Mesenchymal stem cell (in vitro differentiated cells and primary cell): ENCODE data around the gene PRKAG1.

Source experiments
- DNase-seq: peaks from one replicate; pipeline ENCODE4 v3.0.0-alpha.2; 2013
- H2AFZ ChIP-seq: one replicate; pipeline ENCODE4 v1.6.1; 2013; ENCODE audit warnings: low read depth, mild to moderate bottlenecking, control low read depth, inconsistent platforms, low read length, moderate library complexity
- H2AK5ac ChIP-seq: 2 replicates; pipeline ENCODE4 v1.6.1; 2013; ENCODE audit warnings: low read length, moderate library complexity, mild to moderate bottlenecking, inconsistent platforms; ENCODE audit not compliant: severe bottlenecking
- H2BK120ac ChIP-seq: one replicate; pipeline ENCODE4 v1.6.1; 2013; ENCODE audit warnings: low read depth, mild to moderate bottlenecking, inconsistent platforms, low read length, moderate library complexity
- H2BK12ac ChIP-seq, 2 experiments: one replicate each; pipeline ENCODE4 v1.6.1; 2013; ENCODE audit warnings: inconsistent platforms in 2 of 2, low read length in 2 of 2, mild to moderate bottlenecking in 2 of 2, moderate library complexity in 2 of 2, control low read depth in 1 of 2
- H2BK15ac ChIP-seq: one replicate; pipeline ENCODE4 v1.6.1; 2013; ENCODE audit warnings: mild to moderate bottlenecking, low read depth, inconsistent platforms; ENCODE audit not compliant: poor library complexity, severe bottlenecking
- H2BK5ac ChIP-seq: 2 replicates; pipeline ENCODE4 v1.6.1; 2013; ENCODE audit warnings: low read depth, mild to moderate bottlenecking, low read length, control low read depth, inconsistent platforms; ENCODE audit not compliant: poor library complexity, severe bottlenecking
- H3K14ac ChIP-seq, 2 experiments: one replicate each; pipeline ENCODE4 v1.6.1; 2013; ENCODE audit warnings: inconsistent platforms in 2 of 2, low read length in 2 of 2, control low read depth in 1 of 2, mild to moderate bottlenecking in 1 of 2, moderate library complexity in 1 of 2
- H3K18ac ChIP-seq, 2 experiments: one replicate each; pipeline ENCODE4 v1.6.1; 2013; ENCODE audit warnings: inconsistent platforms in 2 of 2, low read length in 2 of 2, control low read depth in 1 of 2, low read depth in 1 of 2, mild to moderate bottlenecking in 1 of 2
- H3K23ac ChIP-seq, 2 experiments: one replicate each; pipeline ENCODE4 v1.6.1; 2013; ENCODE audit warnings: inconsistent platforms in 2 of 2, low read length in 2 of 2, mild to moderate bottlenecking in 2 of 2, moderate library complexity in 2 of 2, control low read depth in 1 of 2
- H3K27ac ChIP-seq: 2 replicates; pipeline ENCODE4 v1.5.1; 2013; ENCODE audit warnings: mild to moderate bottlenecking, moderate library complexity, low read length, control low read depth, inconsistent platforms; ENCODE audit not compliant: poor library complexity, severe bottlenecking
- H3K27me3 ChIP-seq, 2 experiments: 2 replicates each; pipeline versions ENCODE4 v1.6.1 to v1.7.0; 2013; ENCODE audit warnings: low read length in 2 of 2, mild to moderate bottlenecking in 2 of 2, moderate library complexity in 2 of 2, control low read depth in 1 of 2, inconsistent platforms in 1 of 2; ENCODE audit not compliant: control insufficient read depth in 1 of 2, insufficient read depth in 1 of 2
- H3K36me3 ChIP-seq, 2 experiments: 2 replicates each; pipeline versions ENCODE4 v1.6.1 to v1.7.0; 2013; ENCODE audit warnings: low read length in 2 of 2, control low read depth in 1 of 2, inconsistent platforms in 1 of 2, low read depth in 1 of 2, mild to moderate bottlenecking in 1 of 2; ENCODE audit not compliant: insufficient read depth in 2 of 2, control insufficient read depth in 1 of 2
- H3K4ac ChIP-seq, 2 experiments: one replicate each; pipeline ENCODE4 v1.6.1; 2013; ENCODE audit warnings: inconsistent platforms in 2 of 2, low read length in 2 of 2, mild to moderate bottlenecking in 2 of 2, moderate library complexity in 2 of 2, control low read depth in 1 of 2, low read depth in 1 of 2
- H3K4me1 ChIP-seq: 2 replicates; pipeline ENCODE4 v1.6.1; 2013; ENCODE audit warnings: low read depth, low read length, control low read depth; ENCODE audit not compliant: control insufficient read depth, insufficient read depth
- H3K4me2 ChIP-seq: 2 replicates; pipeline ENCODE4 v1.6.1; 2013; ENCODE audit warnings: low read length, mild to moderate bottlenecking, inconsistent platforms; ENCODE audit not compliant: poor library complexity, severe bottlenecking
- H3K4me3 ChIP-seq, 2 experiments: 2 replicates each; pipeline versions ENCODE4 v1.5.1 to v1.7.0; 2013; ENCODE audit warnings: low read length in 2 of 2, mild to moderate bottlenecking in 2 of 2, control low read depth in 1 of 2, low read depth in 1 of 2; ENCODE audit not compliant: insufficient read depth in 1 of 2
- H3K79me1 ChIP-seq: replicated peaks from 2 replicates; pipeline ENCODE4 v1.6.1; 2013; ENCODE audit warnings: mild to moderate bottlenecking, control low read depth, low read length, inconsistent platforms; ENCODE audit not compliant: poor library complexity, severe bottlenecking
- H3K9ac ChIP-seq: 2 replicates; pipeline ENCODE4 v1.7.0; 2013; ENCODE audit warnings: mild to moderate bottlenecking, low read length, moderate library complexity
- H3K9me3 ChIP-seq: 2 replicates; pipeline ENCODE4 v1.7.0; 2013; ENCODE audit warnings: mild to moderate bottlenecking, low read length; ENCODE audit not compliant: control insufficient read depth
- H4K8ac ChIP-seq: one replicate; pipeline ENCODE4 v1.6.1; 2013; ENCODE audit warnings: inconsistent platforms, mild to moderate bottlenecking, low read length, moderate library complexity
- H4K91ac ChIP-seq: one replicate; pipeline ENCODE4 v1.6.1; 2013; ENCODE audit warnings: mild to moderate bottlenecking, low read length, inconsistent platforms
- WGBS: methylation state at CpG from one replicate; pipeline ENCODE4 v1.1.7; 2013; ENCODE audit warnings: mixed read lengths; 5-methylcytosine and 5-hydroxymethylcytosine counted together

The PRKAG1 gene

DNA sequence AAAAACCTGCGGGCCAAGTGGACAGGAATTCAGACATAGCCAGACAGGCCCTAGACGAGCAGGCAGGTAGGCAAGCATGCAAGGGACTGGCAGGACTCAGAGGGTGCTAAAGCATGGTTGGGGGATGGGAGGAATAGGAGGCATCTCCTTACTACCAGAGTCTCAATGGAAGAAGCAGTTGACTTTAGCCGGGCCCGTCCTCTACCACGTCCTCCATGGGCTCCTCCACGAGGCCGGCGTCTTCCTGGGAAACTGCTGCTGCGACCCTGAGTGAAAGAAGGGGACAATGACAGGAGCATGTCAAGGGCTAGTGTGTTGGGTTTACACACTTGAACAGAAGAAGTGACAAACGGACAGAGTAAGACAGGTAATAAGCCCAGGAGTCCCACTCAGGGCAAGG lies 30.4 kb upstream of the PRKAG1 start:
- Histone ChIP-seq H2BK5ac (no peak overlapping the region), H2BK12ac (no peak overlapping the region), H3K18ac (no peak overlapping the region), H3K36me3 (peaks cover 91 to 98% of the 10 kb centered on the region in 2 experiments), H2AFZ (no peak overlapping the region), H3K14ac (no peak overlapping the region), H3K27me3 (no peaks in the 10 kb centered on the region), H3K9ac (no peak overlapping the region), H3K79me1 (peaks cover 52% of the 10 kb centered on the region), H3K27ac (peak overlapping the region; percentile 86), H3K4ac (no peak overlapping the region), H3K9me3 (no peaks in the 10 kb centered on the region), H2BK120ac (no peak overlapping the region), H2AK5ac (peak overlapping the region; percentile 95), H3K4me1 (peaks cover 26% of the 10 kb centered on the region), H3K4me2 (no peak overlapping the region), H2BK15ac (no peak overlapping the region), H3K4me3 (no peak overlapping the region), H4K8ac (no peak overlapping the region), H4K91ac (no peak overlapping the region), H3K23ac (no peak overlapping the region)
- DNase-seq, result no peak
- WGBS, result 94% methylated on average over 10 of the region's 10 CpGs

- Histone ChIP-seq H3K4ac (no peak overlapping the region), H3K36me3 (peaks cover 91 to 98% of the 10 kb centered on the region in 2 experiments), H3K27ac (no peak overlapping the region), H2AK5ac (no peak overlapping the region), H3K14ac (no peak overlapping the region), H3K27me3 (no peaks in the 10 kb centered on the region), H3K4me3 (no peak overlapping the region), H2BK15ac (no peak overlapping the region), H3K9me3 (no peaks in the 10 kb centered on the region), H4K8ac (no peak overlapping the region), H2BK120ac (no peak overlapping the region), H3K79me1 (peaks cover 50% of the 10 kb centered on the region), H3K18ac (no peak overlapping the region), H2BK12ac (no peak overlapping the region), H3K4me1 (peaks cover 17% of the 10 kb centered on the region), H3K23ac (no peak overlapping the region), H3K4me2 (no peak overlapping the region), H4K91ac (no peak overlapping the region), H3K9ac (no peak overlapping the region), H2AFZ (no peak overlapping the region), H2BK5ac (no peak overlapping the region)
- no peak for DNase-seq
- 98% methylated on average over 7 of the region's 12 CpGs for WGBS
These were observed 27.7 kb upstream of the PRKAG1 start for GRCh38 chr12:49046129-49046895.

GRCh38 chr12:49044660-49045059 lies 26.1 kb upstream of the PRKAG1 start:
- no peak overlapping the region for H3K27ac ChIP-seq
- H3K27me3 ChIP-seq, result no peaks in the 10 kb centered on the region
- H3K9ac ChIP-seq, result no peak overlapping the region
- H3K14ac ChIP-seq, result no peak overlapping the region
- no peak overlapping the region for H3K4me2 ChIP-seq
- no peak for DNase-seq
- H4K8ac ChIP-seq, result no peak overlapping the region
- no peak overlapping the region for H2BK120ac ChIP-seq
- H3K23ac ChIP-seq, result no peak overlapping the region
- H3K4me3 ChIP-seq, result no peak overlapping the region
- no peak overlapping the region for H3K4ac ChIP-seq
- no peak overlapping the region for H3K18ac ChIP-seq
- H2AFZ ChIP-seq, result no peak overlapping the region
- peaks cover 8% of the 10 kb centered on the region for H3K4me1 ChIP-seq
- H2BK12ac ChIP-seq, result no peak overlapping the region
- 94% methylated on average over 12 of the region's 12 CpGs for WGBS
- no peak overlapping the region for H4K91ac ChIP-seq
- H3K9me3 ChIP-seq, result no peaks in the 10 kb centered on the region
- no peak overlapping the region for H2AK5ac ChIP-seq
- peaks cover 50% of the 10 kb centered on the region for H3K79me1 ChIP-seq
- peaks cover 91 to 95% of the 10 kb centered on the region in 2 experiments for H3K36me3 ChIP-seq
- H2BK15ac ChIP-seq, result no peak overlapping the region
- H2BK5ac ChIP-seq, result no peak overlapping the region

DNA sequence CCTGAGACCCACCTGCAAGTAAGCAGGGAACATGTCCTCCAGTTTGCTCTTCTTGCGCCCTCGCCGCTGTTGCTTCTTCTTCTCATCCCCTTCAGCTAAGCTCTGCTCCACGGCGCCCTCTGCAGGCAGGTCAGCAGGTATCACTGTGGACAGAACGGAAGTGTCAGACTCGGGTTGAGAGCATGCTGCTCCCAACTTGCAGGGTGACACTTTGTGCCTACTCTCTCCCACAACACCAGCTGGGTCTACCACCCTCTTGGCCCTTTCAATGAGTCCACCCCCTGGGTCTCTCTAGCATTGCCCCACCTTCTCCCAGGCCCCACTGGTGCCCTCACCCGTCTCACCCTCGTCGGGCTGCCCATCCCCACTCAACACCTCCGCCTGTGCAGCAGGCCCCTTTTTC lies 25.3 kb upstream of the PRKAG1 start:
- peaks cover 93 to 95% of the 10 kb centered on the region in 2 experiments for H3K36me3 ChIP-seq
- peaks cover 1% of the 10 kb centered on the region for H3K4me1 ChIP-seq
- H3K27me3 ChIP-seq, result no peaks in the 10 kb centered on the region
- no peak overlapping the region for H3K4me3 ChIP-seq
- H3K4me2 ChIP-seq, result no peak overlapping the region
- no peak overlapping the region for H3K9ac ChIP-seq
- H3K4ac ChIP-seq, result no peak overlapping the region
- no peaks in the 10 kb centered on the region for H3K9me3 ChIP-seq
- WGBS, result 67% methylated on average over 11 of the region's 11 CpGs
- no peak overlapping the region for H2AFZ ChIP-seq
- peaks cover 55% of the 10 kb centered on the region for H3K79me1 ChIP-seq
- no peak overlapping the region for H3K14ac ChIP-seq
- H2BK12ac ChIP-seq, result no peak overlapping the region
- no peak overlapping the region for H4K8ac ChIP-seq
- DNase-seq, result peak; percentile 56
- H2BK120ac ChIP-seq, result no peak overlapping the region
- H2BK5ac ChIP-seq, result no peak overlapping the region
- no peak overlapping the region for H2BK15ac ChIP-seq
- no peak overlapping the region for H4K91ac ChIP-seq
- H3K18ac ChIP-seq, result no peak overlapping the region
- H3K23ac ChIP-seq, result no peak overlapping the region
- no peak overlapping the region for H3K27ac ChIP-seq
- H2AK5ac ChIP-seq, result no peak overlapping the region
